ENCODE measurements around the gene ONECUT3. TPM values are rescaled to one million over a fixed set of nuclear protein-coding genes. Genes with fewer than 3 reads are reported as not detected.

Gene ONECUT3
- total RNA-seq, 2 donors from 2014 or later: not detected

DNA sequence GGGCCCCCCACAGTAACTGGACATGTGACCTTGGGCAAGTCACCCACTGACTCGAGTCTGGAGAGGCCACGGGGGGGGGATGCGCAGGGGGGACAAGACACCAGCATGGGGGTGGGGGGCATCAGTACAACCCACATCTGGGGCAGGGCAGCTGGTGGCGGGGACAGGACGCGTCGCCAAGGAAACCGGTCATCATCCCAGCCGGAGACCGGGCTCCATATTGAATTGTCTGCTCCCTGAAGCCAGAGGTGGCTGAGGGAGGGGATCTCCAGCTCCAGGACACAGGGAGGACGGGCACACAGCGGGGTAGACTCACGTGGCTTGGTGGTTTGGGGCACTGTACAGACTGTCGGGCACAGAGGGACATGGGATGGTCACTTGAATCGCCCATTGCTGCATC, 11.4 kb downstream of the ONECUT3 start:
- intact Hi-C loops (cut with DNase I): loop anchor here in 1 of 2 donors (5.0 kb wide), 1 partner anchor 217 kb away; no protein-coding TSS in a partner anchor
- DNase-seq (ENCODE audit: low spot score): no peak

GRCh38 chr19:1765232-1765903, 12.1 kb downstream of the ONECUT3 start:
- DNase-seq (ENCODE audit: low spot score): no peak
- intact Hi-C loops (cut with DNase I): loop anchor here in 1 of 2 donors (5.0 kb wide), 1 partner anchor 218 kb away; no protein-coding TSS in a partner anchor

- no peak for DNase-seq (ENCODE audit: low spot score)
- intact Hi-C loops (cut with DNase I): loop anchor here (2.0 to 5.0 kb wide), 2 partner anchors 59 to 219 kb away; no protein-coding TSS in a partner anchor
Observed at GRCh38 chr19:1765904-1766799, 12.8 kb downstream of the ONECUT3 start.

- intact Hi-C loops (cut with DNase I): loop anchor here (2.0 to 5.0 kb wide), 2 partner anchors 58 to 220 kb away; no protein-coding TSS in a partner anchor
- no peak for DNase-seq (ENCODE audit: low spot score)
Observed at GRCh38 chr19:1766800-1767352, 13.6 kb downstream of the ONECUT3 start.

DNA sequence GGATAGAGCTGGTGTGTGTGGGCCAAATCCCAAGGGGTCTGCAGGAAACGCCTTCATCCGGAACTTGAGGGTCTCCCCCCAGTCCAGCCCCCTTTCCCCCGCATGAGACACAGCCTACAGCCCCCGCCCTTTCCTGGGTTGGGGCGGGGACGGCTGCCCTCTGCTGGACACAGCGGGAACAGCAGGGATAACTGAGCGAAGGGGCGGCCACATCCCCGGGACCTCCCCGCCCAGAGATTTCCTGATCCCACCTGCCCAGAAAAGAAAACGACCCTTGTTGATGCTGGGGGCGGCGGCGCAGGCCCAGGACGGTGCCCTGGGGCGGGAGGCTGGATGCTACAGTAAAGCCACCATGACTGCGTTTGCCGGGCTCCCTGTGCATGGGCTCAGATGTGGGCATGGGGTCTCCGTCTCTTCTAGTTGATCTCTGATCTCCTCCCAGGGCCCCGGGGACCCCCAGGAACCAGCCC, 14.2 kb downstream of the ONECUT3 start:
- intact Hi-C loops (cut with DNase I): loop anchor here (2.0 to 5.0 kb wide), 2 partner anchors 57 to 220 kb away; no protein-coding TSS in a partner anchor
- DNase-seq (ENCODE audit: low spot score): peak; percentile 87

GRCh38 chr19:1768248-1768647, 14.9 kb downstream of the ONECUT3 start:
- intact Hi-C loops (cut with DNase I): loop anchor here in 1 of 2 donors (5.0 kb wide), 1 partner anchor 221 kb away; no protein-coding TSS in a partner anchor
- no peak for DNase-seq (ENCODE audit: low spot score)

DNA sequence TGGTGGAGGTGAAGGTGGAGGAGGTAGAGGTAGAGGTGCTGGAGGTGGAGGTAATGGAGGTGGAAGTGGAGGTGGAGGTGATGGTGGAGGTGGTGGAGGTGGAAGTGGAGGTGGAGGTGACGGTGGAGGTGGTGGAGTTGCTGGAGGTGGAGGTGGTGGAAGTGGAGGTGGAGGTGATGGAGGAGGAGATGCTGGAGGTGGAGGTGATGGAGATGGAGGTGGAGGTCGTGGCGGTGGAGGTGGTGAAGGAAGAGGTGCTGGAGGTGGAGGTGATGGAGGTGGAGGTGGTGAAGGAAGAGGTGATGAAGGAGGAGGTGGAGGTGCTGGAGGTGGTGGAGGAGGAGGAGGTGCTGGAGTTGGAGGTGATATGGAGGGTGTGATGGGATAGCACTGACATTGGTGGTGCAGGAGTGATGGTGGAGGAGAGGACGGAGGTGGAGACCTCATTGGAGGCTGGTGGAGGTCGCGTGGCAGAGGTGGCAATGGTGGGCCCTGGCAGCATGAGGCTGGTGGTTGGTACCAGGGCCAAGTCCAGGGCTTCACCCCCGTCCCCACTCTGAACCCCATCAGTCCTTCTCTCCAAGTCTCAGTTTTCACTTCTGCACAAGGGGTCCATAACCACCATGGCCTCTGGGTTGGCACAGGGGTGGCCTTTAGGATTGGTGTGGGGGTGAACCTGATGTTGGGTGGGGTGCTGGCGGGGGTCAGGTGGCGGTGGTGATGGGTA, 15.8 kb downstream of the ONECUT3 start:
- DNase-seq (ENCODE audit: low spot score): no peak
- intact Hi-C loops (cut with DNase I): loop anchor here in 1 of 2 donors (5.0 kb wide), 1 partner anchor 222 kb away; no protein-coding TSS in a partner anchor

- intact Hi-C loops (cut with DNase I): loop anchor here in 1 of 2 donors (5.0 kb wide), 1 partner anchor 222 kb away; no protein-coding TSS in a partner anchor
- DNase-seq (ENCODE audit: low spot score): no peak
Observed at GRCh38 chr19:1769645-1769985, 16.3 kb downstream of the ONECUT3 start.

GRCh38 chr19:1770866-1771576, 17.7 kb downstream of the ONECUT3 start:
- DNase-seq (ENCODE audit: low spot score): no peak
- intact Hi-C loops (cut with DNase I): no loop called here

DNA sequence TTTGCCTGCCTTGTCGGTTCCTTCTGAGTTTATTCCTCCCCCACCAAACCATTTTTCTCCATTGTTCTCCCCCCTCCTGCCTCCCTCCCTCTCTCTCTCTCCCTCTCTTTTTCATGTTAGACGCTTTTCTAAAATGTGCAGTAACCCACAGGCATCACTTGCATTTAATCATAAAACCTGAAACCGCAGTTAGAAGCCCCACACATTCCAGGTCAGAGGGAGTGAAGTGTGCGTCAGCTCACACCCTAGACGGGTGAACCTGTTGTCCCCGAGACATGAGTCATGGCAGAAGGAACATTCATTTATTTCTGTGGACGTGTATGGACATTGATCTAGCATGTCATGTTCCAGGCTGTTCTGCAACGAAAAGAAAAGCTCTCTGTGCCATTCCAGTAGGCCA, 19.9 kb downstream of the ONECUT3 start:
- no peak for DNase-seq (ENCODE audit: low spot score)
- intact Hi-C loops (cut with DNase I): no loop called here

DNA sequence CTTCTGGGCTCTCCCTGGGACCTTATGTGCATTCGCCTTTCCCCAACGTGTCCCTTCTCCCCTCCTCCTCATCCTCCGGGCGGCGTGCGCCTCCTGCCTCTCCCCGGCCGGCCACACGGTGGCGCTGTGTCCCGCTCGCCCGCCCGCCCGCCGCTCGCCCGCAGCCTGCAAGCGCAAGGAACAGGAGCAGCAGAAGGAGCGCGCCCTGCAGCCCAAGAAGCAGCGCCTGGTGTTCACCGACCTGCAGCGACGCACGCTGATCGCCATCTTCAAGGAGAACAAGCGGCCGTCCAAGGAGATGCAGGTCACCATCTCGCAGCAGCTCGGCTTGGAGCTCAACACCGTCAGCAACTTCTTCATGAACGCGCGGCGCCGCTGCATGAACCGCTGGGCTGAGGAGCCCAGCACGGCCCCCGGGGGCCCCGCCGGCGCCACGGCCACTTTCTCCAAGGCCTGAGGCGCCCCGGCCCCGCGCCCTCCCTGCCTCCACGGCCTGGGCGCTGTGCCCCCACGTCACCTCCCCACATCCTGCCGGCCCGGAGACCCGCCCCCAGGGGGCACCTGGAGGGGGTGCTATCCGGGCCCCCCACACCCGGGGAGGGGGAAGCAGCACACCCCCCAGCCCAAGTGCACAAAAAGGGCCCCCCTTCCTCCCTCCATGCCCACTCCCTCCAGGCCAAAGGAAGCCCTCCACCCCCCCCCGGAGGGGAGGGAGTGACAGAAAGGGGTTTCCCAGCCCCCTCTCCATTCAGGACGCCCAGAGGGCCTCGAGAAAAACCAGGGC, 21.9 kb downstream of the ONECUT3 start:
- intact Hi-C loops (cut with DNase I): no loop called here
- DNase-seq (ENCODE audit: low spot score): no peak

GRCh38 chr19:1775951-1776605, 22.8 kb downstream of the ONECUT3 start:
- intact Hi-C loops (cut with DNase I): no loop called here
- DNase-seq (ENCODE audit: low spot score): no peak

DNA sequence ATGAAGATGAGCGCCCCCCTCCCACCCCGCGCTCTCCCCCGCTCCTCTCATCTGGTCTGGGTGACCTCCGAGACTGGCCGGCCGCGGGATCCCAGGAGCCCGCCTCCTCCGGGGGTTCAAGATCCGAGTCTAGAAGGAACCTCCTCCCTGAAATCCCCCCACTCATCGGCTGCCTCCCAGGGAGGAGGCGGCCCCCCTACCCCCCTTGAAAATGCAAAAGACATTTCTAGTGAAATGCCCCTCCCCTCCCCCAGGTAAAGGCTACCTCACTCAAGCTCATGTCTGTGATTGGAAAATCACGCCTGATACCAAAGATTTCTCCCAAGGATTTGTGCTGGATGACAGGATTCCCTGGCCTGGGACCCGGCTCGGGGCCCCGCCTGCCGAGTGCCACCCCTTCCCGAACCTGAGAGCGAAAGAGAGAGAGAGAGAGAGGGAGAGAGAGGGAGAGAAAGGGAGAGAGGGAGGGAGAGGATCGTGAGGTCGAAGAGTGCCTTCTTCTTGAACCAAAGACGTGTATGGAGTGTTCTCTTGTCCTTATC, 23.4 kb downstream of the ONECUT3 start:
- DNase-seq (ENCODE audit: low spot score): no peak
- intact Hi-C loops (cut with DNase I): no loop called here

- DNase-seq (ENCODE audit: low spot score): no peak
- intact Hi-C loops (cut with DNase I): no loop called here
Observed at GRCh38 chr19:1777149-1777548, 23.8 kb downstream of the ONECUT3 start.

GRCh38 chr19:1779574-1779973, 26.3 kb downstream of the ONECUT3 start:
- DNase-seq (ENCODE audit: low spot score): no peak
- intact Hi-C loops (cut with DNase I): no loop called here

DNA sequence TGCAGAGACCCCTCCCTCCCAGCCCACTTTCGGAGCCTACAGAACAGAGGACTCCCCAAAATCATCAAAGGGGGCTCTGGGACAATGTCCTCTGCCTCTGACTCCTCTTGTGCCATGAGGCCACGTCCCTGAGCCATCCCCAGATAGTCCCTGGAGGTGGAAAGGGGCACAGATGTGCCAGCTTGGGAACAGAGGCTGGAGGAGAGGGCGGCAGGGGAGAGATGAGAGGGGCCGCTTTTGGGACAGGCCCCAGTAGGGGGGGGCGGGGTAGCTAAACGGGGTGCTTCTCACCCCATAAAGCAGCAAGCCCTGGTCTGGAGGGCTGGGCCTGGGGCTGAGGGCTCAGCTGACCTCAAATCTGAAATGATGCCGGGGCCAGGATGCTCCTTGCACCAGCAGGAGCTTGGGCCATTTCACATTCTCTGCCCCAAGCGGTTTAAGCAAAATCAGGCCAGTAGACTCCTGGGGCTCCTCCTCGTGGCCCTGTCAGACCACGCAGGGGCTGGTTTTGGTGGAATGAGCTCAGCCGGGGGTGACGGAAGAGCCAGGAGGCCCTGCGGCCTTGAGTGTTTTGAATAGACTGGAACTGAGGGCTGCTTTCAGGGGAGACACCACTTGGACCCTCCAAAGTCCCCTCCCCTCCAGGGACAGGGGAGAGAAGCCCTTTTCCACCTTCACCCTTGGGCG, 27.1 kb downstream of the ONECUT3 start:
- DNase-seq (ENCODE audit: low spot score): no peak
- intact Hi-C loops (cut with DNase I): no loop called here

Measured in posterior vena cava (tissue), 2 donors.